ENCODE data around the gene LIMK1.

- TF ChIP-seq, protein P1, sequence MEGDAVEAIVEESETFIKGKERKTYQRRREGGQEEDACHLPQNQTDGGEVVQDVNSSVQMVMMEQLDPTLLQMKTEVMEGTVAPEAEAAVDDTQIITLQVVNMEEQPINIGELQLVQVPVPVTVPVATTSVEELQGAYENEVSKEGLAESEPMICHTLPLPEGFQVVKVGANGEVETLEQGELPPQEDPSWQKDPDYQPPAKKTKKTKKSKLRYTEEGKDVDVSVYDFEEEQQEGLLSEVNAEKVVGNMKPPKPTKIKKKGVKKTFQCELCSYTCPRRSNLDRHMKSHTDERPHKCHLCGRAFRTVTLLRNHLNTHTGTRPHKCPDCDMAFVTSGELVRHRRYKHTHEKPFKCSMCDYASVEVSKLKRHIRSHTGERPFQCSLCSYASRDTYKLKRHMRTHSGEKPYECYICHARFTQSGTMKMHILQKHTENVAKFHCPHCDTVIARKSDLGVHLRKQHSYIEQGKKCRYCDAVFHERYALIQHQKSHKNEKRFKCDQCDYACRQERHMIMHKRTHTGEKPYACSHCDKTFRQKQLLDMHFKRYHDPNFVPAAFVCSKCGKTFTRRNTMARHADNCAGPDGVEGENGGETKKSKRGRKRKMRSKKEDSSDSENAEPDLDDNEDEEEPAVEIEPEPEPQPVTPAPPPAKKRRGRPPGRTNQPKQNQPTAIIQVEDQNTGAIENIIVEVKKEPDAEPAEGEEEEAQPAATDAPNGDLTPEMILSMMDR (IDR thresholded peaks at IDR 0.05; ENCODE audit: low read depth, low read length), result no peak
- no peak for TF ChIP-seq EZH2phosphoT487 (IDR thresholded peaks at IDR 0.05; ENCODE audit: low read depth)
These were observed 25.6 kb upstream of the LIMK1 start for GRCh38 chr7:74057987-74058386.
